ENCODE data around the gene PLA2G6. TPM values are rescaled to one million over a fixed set of nuclear protein-coding genes. Genes with fewer than 3 reads are reported as not detected.
A peak's percentile ranks its signal among the peaks of the same experiment; 100 is the strongest.
"Not testable (repeated sequence)": the region's sequence is repeated elsewhere in the genome, so short reads cannot be mapped to it uniquely, and the experiment has no call there.

Gene PLA2G6
- total RNA-seq, 1 donor from 2014 or later: 10.6 TPM

DNA sequence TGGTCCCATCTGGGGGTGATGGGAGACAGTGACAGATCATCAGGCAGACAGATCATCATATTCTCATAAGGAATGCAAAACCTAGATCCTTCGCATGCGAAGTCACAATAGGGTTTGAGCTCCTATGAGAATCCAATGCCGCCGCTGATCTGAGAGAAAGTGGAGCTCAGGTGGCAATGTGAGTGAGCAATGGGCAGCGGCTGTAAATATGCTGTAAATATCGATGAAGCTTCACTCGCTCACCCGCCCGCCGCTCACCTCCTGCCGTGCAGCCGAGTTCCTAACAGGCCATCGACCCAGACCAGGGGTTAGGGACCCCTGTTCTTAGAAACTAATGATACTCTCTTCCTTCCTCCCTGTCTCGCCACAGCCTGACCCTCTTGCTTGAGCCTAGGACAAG, 9.4 kb upstream of the PLA2G6 start:
- no peak for DNase-seq

DNA sequence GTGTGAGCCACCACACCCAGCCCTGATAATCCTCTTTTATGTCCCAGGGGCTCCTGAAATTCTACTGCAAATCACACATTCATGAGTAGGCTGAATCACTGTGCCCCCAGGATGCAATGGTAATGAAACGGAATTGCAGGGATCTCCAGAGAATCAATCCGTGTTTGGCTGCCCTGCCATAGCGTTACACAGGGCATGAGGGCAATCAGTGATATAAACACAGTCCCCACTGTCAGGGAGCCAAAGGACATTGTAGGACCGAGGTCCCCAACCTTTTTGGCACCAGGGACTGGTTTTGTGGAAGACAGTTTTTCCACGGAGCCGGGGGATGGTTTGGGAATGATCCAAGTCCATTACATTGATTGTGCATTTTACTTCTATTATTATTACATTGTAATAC, 9.0 kb upstream of the PLA2G6 start:
- no peak for DNase-seq

DNA sequence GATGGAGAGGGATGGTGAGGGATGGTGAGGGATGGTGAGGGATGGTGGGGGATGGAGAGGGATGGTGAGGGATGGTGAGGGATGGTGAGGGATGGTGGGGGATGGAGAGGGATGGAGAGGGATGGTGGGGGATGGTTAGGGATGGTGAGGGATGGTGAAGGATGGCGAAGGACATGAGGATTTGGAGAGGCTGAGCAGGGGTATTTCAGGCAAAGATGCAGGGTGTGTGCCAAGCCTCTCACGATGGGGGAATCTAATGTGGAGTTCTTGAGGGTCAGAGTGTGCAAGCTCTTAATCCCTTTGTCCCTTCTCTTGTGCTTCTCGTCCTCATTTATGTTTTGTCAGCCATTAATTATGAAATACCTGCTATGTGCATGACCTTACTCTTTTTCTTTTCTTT, 7.5 kb upstream of the PLA2G6 start:
- DNase-seq: no peak

- peak; percentile 82 for DNase-seq
These were observed 6.0 kb upstream of the PLA2G6 start for GRCh38 chr22:38187413-38188212.

DNA sequence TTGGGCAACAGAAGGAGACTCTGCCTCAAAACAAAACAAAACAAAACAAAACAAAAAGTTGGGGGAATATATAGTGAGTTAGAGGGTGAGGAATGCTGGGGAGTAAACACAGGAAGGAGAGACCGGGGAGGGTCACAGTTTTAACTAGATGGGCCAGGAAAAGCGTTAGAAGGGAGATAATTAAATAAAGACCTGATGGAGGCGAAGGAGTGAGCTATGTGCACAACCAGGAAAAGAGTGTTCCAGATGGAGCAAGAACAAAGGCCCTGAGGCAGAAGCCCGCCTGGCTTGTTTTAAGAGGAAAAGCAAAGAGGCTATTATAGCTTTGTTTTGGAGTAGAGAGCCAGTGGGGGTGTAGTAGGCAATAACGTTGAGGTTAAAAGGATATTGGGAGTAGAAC, 4.8 kb upstream of the PLA2G6 start:
- peak; percentile 62 for DNase-seq

- no peak for DNase-seq
These were observed 3.2 kb upstream of the PLA2G6 start for GRCh38 chr22:38184788-38185187.

GRCh38 chr22:38180841-38181452, 683 bp downstream of the PLA2G6 start:
- peak; percentile 67 for DNase-seq

- not testable (repeated sequence) for DNase-seq
These were observed 3.1 kb downstream of the PLA2G6 start for GRCh38 chr22:38178605-38178937.

- DNase-seq: peak; percentile 91
These were observed 3.6 kb downstream of the PLA2G6 start for GRCh38 chr22:38177926-38178604.

DNA sequence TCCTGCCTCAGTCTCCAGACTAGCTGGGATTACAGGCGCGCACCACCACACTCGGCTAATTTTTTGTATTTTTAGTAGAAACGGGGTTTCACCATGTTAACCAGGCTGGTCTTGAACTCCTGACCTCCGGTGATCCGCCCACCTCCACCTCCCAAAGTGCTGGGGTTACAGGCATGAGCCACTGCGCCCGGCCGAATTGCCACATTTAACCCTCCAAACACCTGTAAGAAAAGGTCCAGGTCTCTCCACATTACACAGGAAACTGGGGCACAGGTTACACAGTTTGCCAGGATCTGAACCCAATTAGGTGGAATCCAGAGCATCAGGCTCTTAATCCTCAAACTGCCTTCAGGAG, 4.1 kb downstream of the PLA2G6 start:
- DNase-seq: not testable (repeated sequence)

DNA sequence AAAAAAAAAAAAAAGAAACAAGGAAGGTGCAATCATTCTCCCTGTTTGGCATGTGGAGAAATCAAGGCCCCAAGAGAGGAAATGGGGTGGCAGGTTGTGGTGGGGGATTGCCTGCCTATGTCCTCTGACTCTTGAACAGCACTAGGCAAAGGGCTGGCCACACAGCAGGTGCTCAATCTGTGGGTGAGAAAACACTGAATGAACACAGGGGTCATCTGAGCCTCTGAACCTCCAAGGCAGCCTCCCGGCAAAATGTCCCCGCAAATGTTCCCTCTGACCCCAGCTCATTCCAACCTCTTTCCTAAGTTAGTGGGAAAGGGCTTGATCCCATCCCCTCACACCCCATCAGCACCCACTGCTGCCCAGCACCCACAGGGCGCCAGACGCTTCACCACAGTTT, 4.6 kb downstream of the PLA2G6 start:
- DNase-seq: no peak

DNA sequence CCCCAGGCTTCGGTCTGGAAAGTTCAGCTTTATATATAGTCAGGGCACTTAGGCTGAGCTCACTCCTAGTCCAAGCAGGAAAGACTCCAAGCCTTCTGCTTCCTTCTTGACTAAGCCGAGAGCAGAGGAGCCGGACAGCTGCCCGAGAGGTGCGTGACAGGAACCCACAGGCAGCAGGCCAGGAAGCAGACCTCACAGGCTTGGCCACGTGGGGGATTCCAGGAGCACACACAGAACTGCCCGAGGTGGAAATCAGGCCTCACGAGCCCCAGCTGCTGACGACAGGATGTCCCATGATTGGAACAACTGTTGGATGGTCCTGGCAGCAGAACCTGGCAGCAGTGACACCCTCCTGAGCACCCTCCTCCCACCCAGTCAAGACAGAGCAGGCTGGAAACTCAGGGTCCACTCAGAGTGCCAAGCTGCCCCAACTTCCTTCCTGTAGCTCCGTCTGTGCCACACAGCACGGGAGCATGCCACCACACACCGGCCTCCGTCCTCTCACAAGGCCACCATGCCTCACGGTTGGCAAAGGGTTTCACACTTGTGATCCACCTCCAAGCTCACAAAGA, 5.4 kb downstream of the PLA2G6 start:
- DNase-seq: peak; percentile 100

DNA sequence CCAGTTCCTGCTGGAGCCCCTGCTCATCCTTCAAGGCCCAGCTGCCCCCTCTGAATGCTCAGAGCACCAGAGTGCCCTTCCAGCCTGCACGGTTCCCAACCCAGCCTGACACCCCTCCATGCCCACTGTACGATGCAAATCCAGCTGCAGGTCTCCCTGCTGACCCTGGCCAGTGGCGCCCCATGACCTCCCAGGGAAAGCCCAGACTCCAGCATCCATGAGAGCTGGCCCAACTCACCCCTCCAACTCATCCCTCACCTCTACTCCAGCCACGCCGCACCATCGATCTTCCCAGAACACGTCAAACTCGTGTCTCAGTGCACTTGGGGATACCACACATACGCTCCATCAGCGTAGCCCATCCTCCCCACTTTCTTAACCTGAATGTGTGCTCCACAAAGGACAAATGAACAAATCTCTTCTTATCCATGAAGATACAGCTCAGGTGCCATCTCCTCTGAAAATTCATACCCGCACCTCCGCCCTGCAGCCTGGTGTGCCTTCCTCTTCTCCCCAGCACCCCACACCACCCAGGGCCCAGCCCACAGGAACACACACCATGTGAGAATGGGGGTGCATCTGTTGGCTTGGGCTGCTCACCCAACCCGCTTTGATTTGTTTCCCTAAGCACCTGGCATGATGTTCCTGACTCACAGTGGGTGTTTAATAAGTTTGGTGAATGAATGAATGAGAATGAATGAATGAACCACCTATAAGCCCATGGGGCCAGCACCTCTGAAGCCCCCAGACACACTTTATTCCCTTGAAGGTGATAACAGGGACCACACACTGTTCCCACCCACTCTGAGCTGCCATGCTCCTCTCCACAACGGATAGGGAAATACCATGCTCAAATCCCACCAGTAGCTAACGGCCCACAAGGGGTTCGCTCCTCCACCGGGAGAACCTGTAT, 6.2 kb downstream of the PLA2G6 start:
- peak; percentile 39 for DNase-seq

DNA sequence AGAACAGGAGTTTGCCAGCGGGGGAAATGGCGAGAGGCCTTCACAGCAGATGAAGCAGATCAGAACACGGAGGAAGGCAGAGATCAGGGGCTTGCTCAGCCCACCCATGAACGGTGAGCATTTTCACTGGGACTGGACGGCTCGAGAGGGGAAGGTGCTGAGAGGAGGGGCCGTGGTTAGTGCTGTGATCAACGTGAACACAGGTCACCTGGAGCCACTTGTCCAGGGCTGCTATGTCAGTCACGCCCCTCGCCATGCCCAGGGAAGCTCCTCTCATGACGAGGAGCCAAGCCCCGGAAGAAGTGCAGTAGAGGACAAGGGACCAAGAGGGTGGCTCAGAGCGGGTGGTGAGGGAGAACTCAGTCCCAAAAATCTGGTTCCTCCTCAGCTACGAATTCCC, 7.0 kb downstream of the PLA2G6 start:
- DNase-seq: no peak

DNA sequence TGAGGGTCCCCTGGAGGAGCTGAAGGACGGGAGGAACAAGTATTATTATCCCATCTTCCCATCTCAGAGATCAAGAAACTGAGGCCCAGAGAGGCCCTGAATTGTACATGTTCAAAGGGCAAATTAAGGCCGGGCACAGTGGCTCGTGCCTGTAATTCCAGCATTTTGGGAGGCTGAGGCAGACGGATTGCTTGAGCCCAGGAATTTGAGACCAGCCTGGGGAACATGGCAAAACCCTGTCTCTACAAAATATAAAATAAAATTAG, 8.1 kb downstream of the PLA2G6 start:
- no peak for DNase-seq

- peak; percentile 99 for DNase-seq
These were observed 8.6 kb downstream of the PLA2G6 start for GRCh38 chr22:38172832-38173640.

DNA sequence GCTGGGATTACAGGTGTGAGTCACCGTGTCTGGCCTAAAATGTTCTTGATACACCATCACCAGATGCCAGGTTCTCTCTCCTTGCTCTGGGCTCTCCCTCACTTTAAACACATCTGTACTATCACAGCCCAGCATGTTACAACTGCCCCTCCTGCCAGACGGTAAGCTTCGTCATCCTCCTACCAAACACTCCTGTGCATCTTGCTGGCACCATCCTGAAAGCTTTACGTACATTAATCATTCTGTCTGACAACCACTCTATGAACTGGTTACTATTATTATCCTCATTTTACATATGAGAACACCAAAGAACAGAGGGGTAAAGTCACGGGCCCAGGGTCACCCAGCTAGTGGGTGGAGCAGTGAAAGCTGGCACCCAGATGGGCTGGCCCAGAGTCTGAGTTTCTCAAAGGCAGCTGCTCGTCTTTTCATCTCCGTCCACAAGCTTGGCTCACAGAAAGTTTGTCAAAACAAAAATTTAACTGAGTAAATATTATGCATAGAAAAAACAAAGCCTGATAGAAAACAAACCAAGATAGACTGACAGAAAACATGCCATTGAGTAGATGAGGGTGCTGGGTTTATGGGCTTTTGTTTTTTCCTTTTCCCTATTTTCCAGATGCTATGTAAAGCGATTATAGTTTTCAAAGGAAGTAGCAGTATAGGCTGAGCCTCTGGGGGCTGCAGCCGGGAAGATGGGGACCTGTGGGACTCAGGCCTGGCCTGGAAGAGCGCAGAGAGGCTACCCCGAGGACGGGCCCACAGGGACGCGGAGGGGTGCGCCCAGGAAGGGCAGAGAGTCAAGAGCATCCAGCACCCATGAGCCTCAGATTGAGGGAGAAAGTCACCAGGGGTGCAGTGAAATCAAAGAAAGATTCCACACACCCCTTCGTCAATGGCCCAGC, 9.5 kb downstream of the PLA2G6 start:
- peak; percentile 72 for DNase-seq

DNA sequence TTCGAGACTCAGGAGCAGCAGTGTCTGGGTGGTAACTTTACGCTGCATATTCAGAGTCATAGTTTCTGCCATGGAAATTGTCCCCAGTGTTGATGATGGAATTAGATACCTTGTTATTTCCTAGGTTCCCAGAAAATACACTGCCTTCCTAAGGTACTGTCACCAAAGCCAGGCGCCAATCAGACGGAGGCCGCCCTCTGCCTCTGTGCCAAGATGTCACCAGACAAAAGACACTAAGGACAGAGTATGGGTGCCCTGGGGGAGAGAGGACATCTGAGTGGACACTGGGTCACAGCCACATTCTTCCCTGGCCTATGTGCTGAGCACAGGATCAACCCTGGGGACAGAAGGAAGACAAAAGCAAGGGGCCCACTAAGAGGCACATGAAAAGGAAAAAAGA, 11.2 kb downstream of the PLA2G6 start:
- DNase-seq: no peak

DNA sequence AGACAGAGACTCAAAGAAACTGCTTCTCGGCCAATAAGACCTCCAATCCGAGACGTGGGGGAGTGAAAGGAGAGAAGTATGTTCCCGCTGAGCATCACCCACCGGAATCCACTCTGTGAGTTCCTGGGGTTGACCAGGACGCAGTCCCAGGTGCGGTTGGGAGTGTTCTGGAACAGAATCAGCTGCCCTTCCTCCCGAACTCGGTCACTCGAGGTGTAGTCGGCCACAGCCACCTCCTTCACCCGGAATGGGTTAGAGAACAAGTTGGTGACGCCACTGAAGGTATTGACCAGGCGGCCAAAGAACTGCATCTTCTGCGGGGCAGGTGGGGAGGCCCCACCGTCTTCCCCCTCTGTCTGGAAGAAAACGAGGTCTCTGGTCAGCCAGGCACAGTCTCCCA, 12.5 kb downstream of the PLA2G6 start:
- DNase-seq: no peak

DNA sequence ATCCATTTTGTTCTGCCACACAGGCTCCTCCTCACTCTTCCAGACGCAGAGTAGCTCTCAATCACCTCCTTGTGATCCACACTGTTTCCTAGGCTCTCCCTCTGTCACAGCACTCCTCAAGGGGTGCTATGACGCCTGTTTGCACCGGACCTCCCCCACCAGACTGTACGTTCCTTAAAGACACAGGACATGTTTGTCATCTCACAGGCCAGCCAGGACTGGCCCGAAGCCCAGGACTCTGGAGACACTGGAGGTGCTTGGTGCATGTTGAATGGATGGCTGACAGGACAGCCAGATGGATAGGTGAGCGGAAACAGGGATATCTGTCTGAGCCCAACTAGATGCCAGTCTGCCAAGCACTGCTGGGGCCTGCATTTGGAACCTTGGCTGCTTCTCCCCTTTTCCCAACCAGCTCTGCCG, 13.6 kb downstream of the PLA2G6 start:
- DNase-seq: no peak

All from dermis blood vessel endothelial cell (primary cell).